ENCODE results near the gene CFAP99.

- no peak for TF ChIP-seq CTCF (conservative IDR thresholded peaks at IDR 0.05 in 1 of 2, IDR thresholded peaks at IDR 0.05 in 1 of 2; ENCODE audit: low read depth in 1 of 2, low read length in 2 of 2)
- TF ChIP-seq EZH2 (IDR thresholded peaks at IDR 0.05; ENCODE audit: low read length, missing control alignments) = no peak
These were observed 23.6 kb downstream of the CFAP99 start for GRCh38 chr4:2442175-2442993.

Data from fibroblast of lung (primary cell).